Neural cell (in vitro differentiated cells): Measurements from ENCODE around the gene CHRDL2. TPM values are rescaled to one million over a fixed set of nuclear protein-coding genes. Genes with fewer than 3 reads are reported as not detected.

ENCODE experiments used
- H2AFZ ChIP-seq: fragments of 200-600, 300-800 bp; sonication (generic), shearing (Covaris generic); 2 replicates; pipeline ENCODE4 v1.6.0; 2014; ENCODE audit warnings: low read depth, mild to moderate bottlenecking, antibody characterized with exemption, low read length, moderate library complexity
- H3F3A ChIP-seq: fragments of 200-600 bp; shearing (Covaris generic); 2 replicates; pipeline ENCODE4 v1.6.1; 2016; ENCODE audit warnings: mild to moderate bottlenecking, moderate library complexity, mixed read lengths, antibody characterized with exemption, low read length; ENCODE audit not compliant: insufficient read depth, poor library complexity, severe bottlenecking
- H3K27ac ChIP-seq: fragments of 200-600, 300-800 bp; sonication (generic), shearing (Covaris generic); 2 replicates; pipeline ENCODE4 v1.5.1; 2014; ENCODE audit warnings: mild to moderate bottlenecking, low read length, moderate library complexity
- H3K27me3 ChIP-seq: fragments of 300-800, 200-600 bp; sonication (generic), shearing (Covaris generic); 2 replicates; pipeline ENCODE4 v1.6.0; 2014; ENCODE audit warnings: mild to moderate bottlenecking, low read depth, low read length, moderate library complexity; ENCODE audit not compliant: insufficient read depth
- H3K36me3 ChIP-seq: fragments of 300-800, 200-600 bp; sonication (generic), shearing (Covaris generic); 2 replicates; pipeline ENCODE4 v1.5.1; 2014; ENCODE audit warnings: mild to moderate bottlenecking, antibody characterized with exemption, low read length, moderate library complexity; ENCODE audit not compliant: insufficient read depth
- H3K4me2 ChIP-seq: fragments of 300-800, 200-600 bp; sonication (generic), shearing (Covaris generic); 2 replicates; pipeline ENCODE4 v1.6.0; 2014; ENCODE audit warnings: mild to moderate bottlenecking, low read length
- H3K4me3 ChIP-seq: fragments of 300-800, 200-600 bp; sonication (generic), shearing (Covaris generic); 2 replicates; pipeline ENCODE4 v1.5.1; 2014; ENCODE audit warnings: mild to moderate bottlenecking, low read length, moderate library complexity
- H3K79me2 ChIP-seq: fragments of 200-600 bp; shearing (Covaris generic); replicated peaks from 2 replicates; pipeline ENCODE4 v1.6.0; 2014; ENCODE audit warnings: mild to moderate bottlenecking, low read length, moderate library complexity; ENCODE audit not compliant: insufficient read depth
- H3K9ac ChIP-seq: fragments of 300-800, 200-600 bp; sonication (generic), shearing (Covaris generic); 2 replicates; pipeline ENCODE4 v1.6.1; 2016; ENCODE audit warnings: mild to moderate bottlenecking, low read length, mixed read lengths
- H3K9me2 ChIP-seq: fragments of 200-600 bp; shearing (Covaris generic); 2 replicates; pipeline ENCODE4 v1.6.1; 2016; ENCODE audit warnings: mild to moderate bottlenecking, low read length, mixed read lengths; ENCODE audit not compliant: insufficient read depth
- H3K9me3 ChIP-seq: fragments of 200-600, 300-800 bp; sonication (generic), shearing (Covaris generic); 2 replicates; pipeline ENCODE4 v1.6.1; 2016; ENCODE audit warnings: mild to moderate bottlenecking, mixed run types, low read length, moderate library complexity, mixed read lengths
- H4K20me1 ChIP-seq: fragments of 200-600 bp; shearing (Covaris generic); 2 replicates; pipeline ENCODE4 v1.6.1; 2016; ENCODE audit warnings: mild to moderate bottlenecking, mixed run types; ENCODE audit not compliant: insufficient read depth
- EP300 ChIP-seq: fragments of 450-650 bp; conservative IDR thresholded peaks from 2 replicates; pipeline ENCODE4 v1.6.1; 2014; ENCODE audit warnings: antibody characterized with exemption, mild to moderate bottlenecking, moderate library complexity; ENCODE audit not compliant: poor library complexity, severe bottlenecking
- EZH2 ChIP-seq: fragments of 200-600, 300-800 bp; shearing (Covaris generic), sonication (generic); IDR thresholded peaks from 2 replicates; pipeline ENCODE4 v1.6.1; 2014; ENCODE audit warnings: antibody characterized with exemption, low read length, borderline replicate concordance, mild to moderate bottlenecking; ENCODE audit not compliant: insufficient read depth, poor library complexity, severe bottlenecking
- MXI1 ChIP-seq: fragments of 450-650 bp; conservative IDR thresholded peaks from 2 replicates; pipeline ENCODE4 v1.6.1; 2014; ENCODE audit warnings: antibody characterized with exemption, mild to moderate bottlenecking; ENCODE audit not compliant: poor library complexity, severe bottlenecking
- POLR2AphosphoS5 ChIP-seq: IDR thresholded peaks from 2 replicates; pipeline ENCODE4 v1.6.1; 2012
- RAD21 ChIP-seq: fragments of 450-650 bp; conservative IDR thresholded peaks from 2 replicates; pipeline ENCODE4 v1.6.1; 2014; ENCODE audit warnings: antibody characterized with exemption, mild to moderate bottlenecking, moderate library complexity
- SMC3 ChIP-seq: fragments of 450-650 bp; conservative IDR thresholded peaks from 2 replicates; pipeline ENCODE4 v1.6.1; 2014; ENCODE audit warnings: antibody characterized with exemption, mild to moderate bottlenecking, moderate library complexity; ENCODE audit not compliant: poor library complexity
- TAF1 ChIP-seq: IDR thresholded peaks from 2 replicates; pipeline ENCODE4 v1.6.1; 2012; ENCODE audit warnings: low read depth
- polyA plus RNA-seq: library from polyadenylated mRNA; depleted of rRNA; stranded (reverse); fragments of >200 nt; gene quantifications from 2 replicates; pipeline ENCODE4 v1.2.3, GENCODE V29; 2014
- TF ChIP-seq, protein P1 (sequence below): fragments of 450-650 bp; IDR thresholded peaks from 2 replicates; pipeline ENCODE4 v1.5.1; 2014; ENCODE audit warnings: antibody characterized with exemption, mild to moderate bottlenecking, moderate library complexity; ENCODE audit not compliant: poor library complexity, severe bottlenecking
- TF ChIP-seq, protein P2 (sequence below): IDR thresholded peaks from 2 replicates; pipeline ENCODE4 v1.6.1; 2012; ENCODE audit warnings: borderline replicate concordance

CHRDL2 gene
- polyA plus RNA-seq, 1 donor from 2014 or later, result not detected

- H3K9me3 ChIP-seq, result no peaks in the 10 kb centered on the region
- H3F3A ChIP-seq, result no peaks in the 10 kb centered on the region
- TF ChIP-seq MXI1 (no peak), EZH2 (no peak), TAF1 (no peak), EP300 (no peak), RAD21 (no peak), POLR2AphosphoS5 (no peak), SMC3 (no peak)
- TF ChIP-seq, protein P1, sequence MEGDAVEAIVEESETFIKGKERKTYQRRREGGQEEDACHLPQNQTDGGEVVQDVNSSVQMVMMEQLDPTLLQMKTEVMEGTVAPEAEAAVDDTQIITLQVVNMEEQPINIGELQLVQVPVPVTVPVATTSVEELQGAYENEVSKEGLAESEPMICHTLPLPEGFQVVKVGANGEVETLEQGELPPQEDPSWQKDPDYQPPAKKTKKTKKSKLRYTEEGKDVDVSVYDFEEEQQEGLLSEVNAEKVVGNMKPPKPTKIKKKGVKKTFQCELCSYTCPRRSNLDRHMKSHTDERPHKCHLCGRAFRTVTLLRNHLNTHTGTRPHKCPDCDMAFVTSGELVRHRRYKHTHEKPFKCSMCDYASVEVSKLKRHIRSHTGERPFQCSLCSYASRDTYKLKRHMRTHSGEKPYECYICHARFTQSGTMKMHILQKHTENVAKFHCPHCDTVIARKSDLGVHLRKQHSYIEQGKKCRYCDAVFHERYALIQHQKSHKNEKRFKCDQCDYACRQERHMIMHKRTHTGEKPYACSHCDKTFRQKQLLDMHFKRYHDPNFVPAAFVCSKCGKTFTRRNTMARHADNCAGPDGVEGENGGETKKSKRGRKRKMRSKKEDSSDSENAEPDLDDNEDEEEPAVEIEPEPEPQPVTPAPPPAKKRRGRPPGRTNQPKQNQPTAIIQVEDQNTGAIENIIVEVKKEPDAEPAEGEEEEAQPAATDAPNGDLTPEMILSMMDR, result no peak
- TF ChIP-seq, protein P2, sequence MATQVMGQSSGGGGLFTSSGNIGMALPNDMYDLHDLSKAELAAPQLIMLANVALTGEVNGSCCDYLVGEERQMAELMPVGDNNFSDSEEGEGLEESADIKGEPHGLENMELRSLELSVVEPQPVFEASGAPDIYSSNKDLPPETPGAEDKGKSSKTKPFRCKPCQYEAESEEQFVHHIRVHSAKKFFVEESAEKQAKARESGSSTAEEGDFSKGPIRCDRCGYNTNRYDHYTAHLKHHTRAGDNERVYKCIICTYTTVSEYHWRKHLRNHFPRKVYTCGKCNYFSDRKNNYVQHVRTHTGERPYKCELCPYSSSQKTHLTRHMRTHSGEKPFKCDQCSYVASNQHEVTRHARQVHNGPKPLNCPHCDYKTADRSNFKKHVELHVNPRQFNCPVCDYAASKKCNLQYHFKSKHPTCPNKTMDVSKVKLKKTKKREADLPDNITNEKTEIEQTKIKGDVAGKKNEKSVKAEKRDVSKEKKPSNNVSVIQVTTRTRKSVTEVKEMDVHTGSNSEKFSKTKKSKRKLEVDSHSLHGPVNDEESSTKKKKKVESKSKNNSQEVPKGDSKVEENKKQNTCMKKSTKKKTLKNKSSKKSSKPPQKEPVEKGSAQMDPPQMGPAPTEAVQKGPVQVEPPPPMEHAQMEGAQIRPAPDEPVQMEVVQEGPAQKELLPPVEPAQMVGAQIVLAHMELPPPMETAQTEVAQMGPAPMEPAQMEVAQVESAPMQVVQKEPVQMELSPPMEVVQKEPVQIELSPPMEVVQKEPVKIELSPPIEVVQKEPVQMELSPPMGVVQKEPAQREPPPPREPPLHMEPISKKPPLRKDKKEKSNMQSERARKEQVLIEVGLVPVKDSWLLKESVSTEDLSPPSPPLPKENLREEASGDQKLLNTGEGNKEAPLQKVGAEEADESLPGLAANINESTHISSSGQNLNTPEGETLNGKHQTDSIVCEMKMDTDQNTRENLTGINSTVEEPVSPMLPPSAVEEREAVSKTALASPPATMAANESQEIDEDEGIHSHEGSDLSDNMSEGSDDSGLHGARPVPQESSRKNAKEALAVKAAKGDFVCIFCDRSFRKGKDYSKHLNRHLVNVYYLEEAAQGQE, result no peak
- H3K27ac ChIP-seq, result no peak overlapping the region
- no peak overlapping the region for H3K4me3 ChIP-seq
- H3K4me2 ChIP-seq, result no peak overlapping the region
- H3K27me3 ChIP-seq, result no peaks in the 10 kb centered on the region
- H4K20me1 ChIP-seq, result no peaks in the 10 kb centered on the region
- H3K79me2 ChIP-seq, result no peaks in the 10 kb centered on the region
- H3K36me3 ChIP-seq, result no peaks in the 10 kb centered on the region
- H2AFZ ChIP-seq, result no peak overlapping the region
- H3K9me2 ChIP-seq, result no peaks in the 10 kb centered on the region
- H3K9ac ChIP-seq, result no peak overlapping the region
These were observed 16.3 kb downstream of the CHRDL2 start for GRCh38 chr11:74714904-74715303.

DNA sequence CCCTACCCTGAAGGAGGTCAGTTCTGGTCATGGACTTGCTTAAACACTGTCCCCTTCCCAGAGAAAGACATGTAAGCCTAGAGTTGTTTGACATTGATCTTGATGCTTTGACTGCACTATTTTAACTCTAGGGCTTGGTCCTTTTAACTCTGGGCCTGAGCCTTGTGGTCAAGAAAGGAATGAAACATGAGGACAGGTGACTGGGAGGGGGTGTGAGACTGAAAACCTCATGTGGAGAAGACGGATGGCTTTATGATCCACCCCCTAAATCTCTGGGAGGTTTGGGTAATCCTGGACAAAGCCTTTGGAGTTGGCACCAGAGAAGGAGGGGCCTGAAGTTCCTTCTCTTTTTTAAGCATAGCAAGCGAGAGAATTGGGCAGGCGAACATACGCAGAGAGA is 17.5 kb downstream of the CHRDL2 start:
- Histone ChIP-seq H3K9me3 (no peaks in the 10 kb centered on the region), H3K79me2 (no peaks in the 10 kb centered on the region), H2AFZ (no peak overlapping the region), H3K9me2 (no peaks in the 10 kb centered on the region), H3K27me3 (no peaks in the 10 kb centered on the region), H3K27ac (no peak overlapping the region), H3F3A (no peaks in the 10 kb centered on the region), H3K36me3 (no peaks in the 10 kb centered on the region), H3K9ac (no peak overlapping the region), H3K4me3 (no peak overlapping the region), H4K20me1 (no peaks in the 10 kb centered on the region), H3K4me2 (no peak overlapping the region)
- TF ChIP-seq, protein P1, result no peak
- TF ChIP-seq EZH2, result no peak
- no peak for TF ChIP-seq POLR2AphosphoS5
- no peak for TF ChIP-seq TAF1
- TF ChIP-seq, protein P2, result no peak
- TF ChIP-seq EP300, result no peak
- TF ChIP-seq RAD21, result no peak
- no peak for TF ChIP-seq SMC3
- no peak for TF ChIP-seq MXI1
